Mammary epithelial cell (primary cell): Measurements from ENCODE around the gene SLC43A3.

Experiments used
- EZH2 ChIP-seq: IDR thresholded peaks from 2 replicates; pipeline ENCODE4 v1.6.1; 2012; ENCODE audit warnings: low read length, inconsistent platforms, borderline replicate concordance
- TF ChIP-seq, protein P1 (sequence below), 2 donors: IDR thresholded peaks in 1 of 2; conservative IDR thresholded peaks in 1 of 2; 2 replicates each; pipeline ENCODE4 v1.5.1; 2011 to 2012; ENCODE audit warnings: inconsistent platforms in 2 of 2, low read length in 2 of 2, mild to moderate bottlenecking in 2 of 2, control low read depth in 1 of 2, low read depth in 1 of 2; ENCODE audit not compliant: insufficient read depth in 1 of 2; ENCODE audit errors: extremely low read depth in 1 of 2

DNA sequence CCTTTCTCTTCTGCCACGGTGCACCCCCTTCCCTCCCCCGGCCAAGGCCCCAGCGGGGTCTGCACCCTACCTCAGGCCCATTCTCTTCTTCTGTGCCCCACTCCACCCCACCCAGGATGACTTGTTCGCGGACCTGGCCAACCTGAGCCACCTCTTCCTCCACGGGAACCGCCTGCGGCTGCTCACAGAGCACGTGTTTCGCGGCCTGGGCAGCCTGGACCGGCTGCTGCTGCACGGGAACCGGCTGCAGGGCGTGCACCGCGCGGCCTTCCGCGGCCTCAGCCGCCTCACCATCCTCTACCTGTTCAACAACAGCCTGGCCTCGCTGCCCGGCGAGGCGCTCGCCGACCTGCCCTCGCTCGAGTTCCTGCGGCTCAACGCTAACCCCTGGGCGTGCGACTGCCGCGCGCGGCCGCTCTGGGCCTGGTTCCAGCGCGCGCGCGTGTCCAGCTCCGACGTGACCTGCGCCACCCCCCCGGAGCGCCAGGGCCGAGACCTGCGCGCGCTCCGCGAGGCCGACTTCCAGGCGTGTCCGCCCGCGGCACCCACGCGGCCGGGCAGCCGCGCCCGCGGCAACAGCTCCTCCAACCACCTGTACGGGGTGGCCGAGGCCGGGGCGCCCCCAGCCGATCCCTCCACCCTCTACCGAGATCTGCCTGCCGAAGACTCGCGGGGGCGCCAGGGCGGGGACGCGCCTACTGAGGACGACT lies 49.3 kb upstream of the SLC43A3 start:
- TF ChIP-seq EZH2: no peak
- TF ChIP-seq, protein P1, sequence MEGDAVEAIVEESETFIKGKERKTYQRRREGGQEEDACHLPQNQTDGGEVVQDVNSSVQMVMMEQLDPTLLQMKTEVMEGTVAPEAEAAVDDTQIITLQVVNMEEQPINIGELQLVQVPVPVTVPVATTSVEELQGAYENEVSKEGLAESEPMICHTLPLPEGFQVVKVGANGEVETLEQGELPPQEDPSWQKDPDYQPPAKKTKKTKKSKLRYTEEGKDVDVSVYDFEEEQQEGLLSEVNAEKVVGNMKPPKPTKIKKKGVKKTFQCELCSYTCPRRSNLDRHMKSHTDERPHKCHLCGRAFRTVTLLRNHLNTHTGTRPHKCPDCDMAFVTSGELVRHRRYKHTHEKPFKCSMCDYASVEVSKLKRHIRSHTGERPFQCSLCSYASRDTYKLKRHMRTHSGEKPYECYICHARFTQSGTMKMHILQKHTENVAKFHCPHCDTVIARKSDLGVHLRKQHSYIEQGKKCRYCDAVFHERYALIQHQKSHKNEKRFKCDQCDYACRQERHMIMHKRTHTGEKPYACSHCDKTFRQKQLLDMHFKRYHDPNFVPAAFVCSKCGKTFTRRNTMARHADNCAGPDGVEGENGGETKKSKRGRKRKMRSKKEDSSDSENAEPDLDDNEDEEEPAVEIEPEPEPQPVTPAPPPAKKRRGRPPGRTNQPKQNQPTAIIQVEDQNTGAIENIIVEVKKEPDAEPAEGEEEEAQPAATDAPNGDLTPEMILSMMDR (conservative IDR thresholded peaks at IDR 0.05 in 1 of 2, IDR thresholded peaks at IDR 0.05 in 1 of 2; ENCODE audit: extremely low read depth in 1 of 2, insufficient read depth in 1 of 2, low read depth in 1 of 2, low read length in 2 of 2): no peak
